ENCODE data around the gene ATM. TPM values are rescaled to one million over a fixed set of nuclear protein-coding genes. Genes with fewer than 3 reads are reported as not detected.

Gene ATM
- total and polyA plus RNA-seq, 10 of the 15 experiments (the other 5 are each of a cell fraction or from before 2014, with no cell fraction given) = 10.0 to 91.5 (median 40.2) TPM

GRCh38 chr11:108199446-108200321, 23.2 kb upstream of the ATM start (continued):
- TF ChIP-seq CEBPZ (IDR thresholded peaks at IDR 0.05; ENCODE audit: low read depth, low read length) = no peak
- TF ChIP-seq IRF4 (IDR thresholded peaks at IDR 0.05; ENCODE audit: low read depth, low read length) = no peak
- no peak for TF ChIP-seq ZBED1 (IDR thresholded peaks at IDR 0.05; ENCODE audit: borderline replicate concordance)
- TF ChIP-seq TCF3 (IDR thresholded peaks at IDR 0.05; ENCODE audit: borderline replicate concordance, insufficient read depth, low read depth, low read length) = no peak
- no peak for TF ChIP-seq POLR2AphosphoS5 (IDR thresholded peaks at IDR 0.05; ENCODE audit: low read length)
- no peak for TF ChIP-seq ZNF274 (IDR thresholded peaks at IDR 0.05; ENCODE audit: insufficient read depth, insufficient read length)
- TF ChIP-seq SREBF2 (IDR thresholded peaks at IDR 0.05; ENCODE audit: low read length) = no peak
- TF ChIP-seq MYB (IDR thresholded peaks at IDR 0.05; ENCODE audit: borderline replicate concordance, low read depth, low read length) = no peak
- TF ChIP-seq NFYB (IDR thresholded peaks at IDR 0.05; ENCODE audit: insufficient read depth, low read depth, low read length) = no peak
- TF ChIP-seq USF1 (IDR thresholded peaks at IDR 0.05; ENCODE audit: borderline replicate concordance, extremely low read length, insufficient read depth, low read depth, low read length) = no peak
- TF ChIP-seq SMARCA5 (IDR thresholded peaks at IDR 0.05) = no peak
- no peak for TF ChIP-seq SREBF1 (IDR thresholded peaks at IDR 0.05; ENCODE audit: low read length)
- no peak for TF ChIP-seq PML (IDR thresholded peaks at IDR 0.05; ENCODE audit: low read length)
- 0 out of 2 replicates have a peak, but pooled peaks have one; percentile 25 for TF ChIP-seq MTA2 (IDR thresholded peaks at IDR 0.05; ENCODE audit: low read depth)
- TF ChIP-seq BCLAF1 (IDR thresholded peaks at IDR 0.05) = no peak
- 0 out of 2 replicates have a peak, but pooled peaks have one; percentile 21 for TF ChIP-seq PAX5 (IDR thresholded peaks at IDR 0.05; ENCODE audit: borderline replicate concordance, low read depth, low read length)
- TF ChIP-seq, protein P1, sequence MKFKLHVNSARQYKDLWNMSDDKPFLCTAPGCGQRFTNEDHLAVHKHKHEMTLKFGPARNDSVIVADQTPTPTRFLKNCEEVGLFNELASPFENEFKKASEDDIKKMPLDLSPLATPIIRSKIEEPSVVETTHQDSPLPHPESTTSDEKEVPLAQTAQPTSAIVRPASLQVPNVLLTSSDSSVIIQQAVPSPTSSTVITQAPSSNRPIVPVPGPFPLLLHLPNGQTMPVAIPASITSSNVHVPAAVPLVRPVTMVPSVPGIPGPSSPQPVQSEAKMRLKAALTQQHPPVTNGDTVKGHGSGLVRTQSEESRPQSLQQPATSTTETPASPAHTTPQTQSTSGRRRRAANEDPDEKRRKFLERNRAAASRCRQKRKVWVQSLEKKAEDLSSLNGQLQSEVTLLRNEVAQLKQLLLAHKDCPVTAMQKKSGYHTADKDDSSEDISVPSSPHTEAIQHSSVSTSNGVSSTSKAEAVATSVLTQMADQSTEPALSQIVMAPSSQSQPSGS (IDR thresholded peaks at IDR 0.05; ENCODE audit: low read length) = peak; percentile 67
- TF ChIP-seq NR2C2 (IDR thresholded peaks at IDR 0.05; ENCODE audit: borderline replicate concordance, control insufficient read depth, insufficient read length, low read depth) = no peak
- no peak for TF ChIP-seq MEF2B (IDR thresholded peaks at IDR 0.05; ENCODE audit: partially characterized antibody, poor library complexity, severe bottlenecking)
- TF ChIP-seq EGR1 (IDR thresholded peaks at IDR 0.05; ENCODE audit: borderline replicate concordance in 1 of 2, low read depth in 2 of 2, low read length in 2 of 2) = peak in 1 of 2 experiments; percentile 98; a peak in 2 of 3 replicates
- TF ChIP-seq HDAC2 (IDR thresholded peaks at IDR 0.05) = no peak
- TF ChIP-seq ZNF217 (IDR thresholded peaks at IDR 0.05) = no peak

All from GM12878 (cell line).